NCI-H82 treated with DMSO at 0.1 percent for 48 hours (cell line): ENCODE data around the gene ELOVL5.
"Not testable (repeated sequence)": the region's sequence is repeated elsewhere in the genome, so short reads cannot be mapped to it uniquely, and the experiment has no call there.

Experiments used
- DNase-seq: peaks from one replicate; lab custom pipeline; 2025; ENCODE audit not compliant: unreplicated experiment; lab: John Stamatoyannopoulos, UW

The ELOVL5 gene

GRCh38 chr6:53359843-53360092, 11.0 kb upstream of the ELOVL5 start:
- DNase-seq: no peak

GRCh38 chr6:53359095-53359842, 10.5 kb upstream of the ELOVL5 start:
- peak; percentile 86 for DNase-seq

DNA sequence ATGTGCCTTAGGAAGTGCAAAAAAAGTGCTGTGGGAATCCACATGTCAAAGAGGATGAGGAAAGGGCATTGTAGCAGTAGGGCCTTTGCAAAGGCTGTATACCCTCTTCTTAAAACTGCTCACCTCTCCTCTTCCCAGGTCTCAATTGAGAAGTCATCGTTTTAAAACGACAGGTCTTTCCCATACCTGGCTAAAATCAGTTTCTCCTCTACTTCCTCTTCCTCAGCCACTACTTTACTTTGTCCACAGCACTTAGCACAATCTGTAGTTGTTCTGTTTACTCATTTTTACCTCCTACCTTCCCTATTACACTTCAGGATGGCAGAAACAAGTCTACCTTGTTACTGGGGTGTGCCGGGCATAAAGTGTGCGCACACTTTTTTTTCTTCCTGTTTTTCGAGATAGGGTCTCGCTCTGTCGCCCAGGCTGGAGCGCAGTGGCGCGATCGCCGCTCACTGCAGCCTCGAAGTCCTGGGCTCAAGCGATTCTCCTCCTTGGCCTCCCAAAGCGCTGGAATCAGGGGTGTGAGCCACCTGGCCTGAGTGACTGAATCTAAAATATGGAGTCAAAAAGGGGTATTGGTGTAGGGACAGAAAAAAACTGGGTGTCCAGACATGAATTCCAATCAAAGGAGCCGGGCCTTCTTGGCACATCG, 9.8 kb upstream of the ELOVL5 start:
- no peak for DNase-seq

DNA sequence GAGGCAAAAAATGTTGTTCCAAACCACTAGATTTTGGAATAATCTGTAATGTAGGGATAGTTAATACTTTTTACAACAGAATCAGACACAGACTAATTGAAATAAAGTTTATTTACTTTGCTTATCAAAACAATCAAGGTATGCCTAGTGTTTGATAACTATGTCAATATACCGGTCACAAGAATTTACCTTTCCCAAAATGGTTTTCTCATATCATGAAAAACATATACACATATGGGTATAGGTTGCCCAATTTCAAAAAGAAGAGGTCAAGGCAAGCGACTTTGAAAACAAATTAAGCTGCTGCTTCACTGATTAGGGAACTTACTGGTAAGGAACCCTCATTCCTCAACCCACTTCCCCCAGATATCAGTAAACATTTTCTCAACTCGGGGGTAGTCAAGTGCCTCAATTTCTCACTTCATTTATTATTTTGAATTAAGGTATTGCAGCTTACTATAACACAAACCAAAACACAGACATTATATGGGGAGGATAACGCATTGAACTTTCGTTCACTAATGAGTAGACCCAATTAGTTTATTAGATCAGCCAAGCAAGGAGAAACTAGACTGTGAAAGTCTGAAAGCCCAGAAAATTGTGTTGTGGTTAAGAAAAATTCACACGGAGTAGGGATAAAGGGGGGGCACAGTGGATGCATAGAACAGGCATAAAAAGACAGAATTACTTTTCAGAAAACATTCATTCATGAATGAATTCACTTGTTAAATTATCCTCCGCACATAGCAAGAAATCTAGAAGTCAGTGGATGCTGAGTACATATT, 9.0 kb upstream of the ELOVL5 start:
- DNase-seq: no peak

DNA sequence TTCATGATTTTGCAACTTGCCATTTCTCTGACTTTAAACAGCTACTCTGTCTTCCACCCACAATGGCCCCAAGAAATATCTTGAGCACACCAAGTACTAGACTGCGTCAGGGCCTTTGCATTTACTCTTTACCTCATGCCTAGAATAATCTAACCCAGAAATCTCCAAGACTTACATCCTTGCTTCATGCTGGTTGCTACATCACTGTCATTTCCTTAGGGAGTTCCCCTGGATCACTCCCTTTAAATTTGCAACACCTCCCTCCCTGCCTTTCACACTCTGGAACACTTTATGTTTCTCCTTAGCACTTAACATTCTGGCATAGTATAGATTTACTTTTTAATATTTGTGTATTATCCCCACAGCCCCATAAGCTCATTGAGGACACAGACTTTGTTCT, 4.9 kb upstream of the ELOVL5 start:
- DNase-seq: no peak

DNA sequence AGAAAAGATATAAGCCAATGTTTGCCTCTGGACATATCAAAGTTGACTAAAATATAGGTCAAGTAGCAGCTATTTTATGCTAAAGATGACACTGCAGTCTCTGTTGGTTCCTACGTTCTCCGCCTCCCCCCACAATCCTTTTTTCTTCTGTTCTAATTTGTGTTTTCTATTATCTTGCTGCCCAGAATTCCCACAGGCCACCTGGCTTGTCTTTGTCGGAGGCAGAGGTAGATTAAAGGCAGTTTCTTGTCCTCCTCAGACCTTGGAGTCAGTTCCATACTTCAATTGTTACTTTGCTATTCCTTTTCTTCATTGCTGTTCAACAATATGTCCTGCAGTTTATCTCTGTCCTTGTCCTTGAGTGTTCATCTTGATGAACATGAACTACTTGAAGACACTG, 3.6 kb upstream of the ELOVL5 start:
- no peak for DNase-seq

DNA sequence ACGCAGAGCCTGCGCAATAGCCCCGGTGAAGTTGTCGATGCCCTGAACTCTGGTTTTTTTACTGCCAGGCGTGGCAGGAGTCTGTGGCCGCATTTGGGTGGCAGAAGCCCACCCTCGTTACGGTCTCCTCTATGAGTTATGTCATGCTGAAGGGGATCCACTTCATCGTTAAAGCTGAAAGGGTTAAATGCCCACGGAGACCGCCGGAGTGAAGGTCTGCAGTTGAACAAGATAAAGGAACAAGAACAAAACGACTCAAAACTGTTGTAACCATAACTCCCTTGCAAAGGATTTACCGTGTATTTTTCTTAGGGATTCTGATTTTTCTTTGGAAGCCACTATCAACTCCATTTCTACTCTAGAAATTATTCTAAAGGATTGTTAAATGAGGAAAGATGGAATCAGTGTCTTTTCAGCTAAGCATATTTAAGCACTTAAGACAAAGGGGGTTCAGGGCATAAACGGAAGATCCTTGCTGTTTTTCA, 501 bp upstream of the ELOVL5 start:
- no peak for DNase-seq

DNA sequence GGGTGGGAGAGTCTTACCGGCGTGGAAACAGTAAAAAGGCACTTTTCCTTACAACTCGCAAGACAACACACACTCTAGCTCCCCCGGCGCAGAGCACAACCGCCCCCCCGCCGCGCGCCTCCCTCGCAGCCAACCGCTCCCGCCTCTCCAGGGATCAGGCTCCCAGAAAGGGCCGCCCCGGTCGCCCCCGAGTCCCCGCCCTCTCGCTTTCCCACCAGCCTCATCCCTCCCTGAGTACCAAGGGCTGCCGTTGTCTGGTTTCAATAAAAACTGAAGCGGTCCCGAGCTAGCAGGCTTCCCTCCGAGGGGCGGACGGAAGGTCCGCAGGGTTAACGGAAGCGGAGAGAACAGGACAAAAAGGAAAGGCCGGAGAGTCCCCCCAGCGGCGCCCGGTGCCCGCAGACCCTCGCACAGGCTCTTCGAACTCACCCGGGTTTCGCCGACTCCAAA, 804 bp downstream of the ELOVL5 start:
- DNase-seq: peak; percentile 60

DNA sequence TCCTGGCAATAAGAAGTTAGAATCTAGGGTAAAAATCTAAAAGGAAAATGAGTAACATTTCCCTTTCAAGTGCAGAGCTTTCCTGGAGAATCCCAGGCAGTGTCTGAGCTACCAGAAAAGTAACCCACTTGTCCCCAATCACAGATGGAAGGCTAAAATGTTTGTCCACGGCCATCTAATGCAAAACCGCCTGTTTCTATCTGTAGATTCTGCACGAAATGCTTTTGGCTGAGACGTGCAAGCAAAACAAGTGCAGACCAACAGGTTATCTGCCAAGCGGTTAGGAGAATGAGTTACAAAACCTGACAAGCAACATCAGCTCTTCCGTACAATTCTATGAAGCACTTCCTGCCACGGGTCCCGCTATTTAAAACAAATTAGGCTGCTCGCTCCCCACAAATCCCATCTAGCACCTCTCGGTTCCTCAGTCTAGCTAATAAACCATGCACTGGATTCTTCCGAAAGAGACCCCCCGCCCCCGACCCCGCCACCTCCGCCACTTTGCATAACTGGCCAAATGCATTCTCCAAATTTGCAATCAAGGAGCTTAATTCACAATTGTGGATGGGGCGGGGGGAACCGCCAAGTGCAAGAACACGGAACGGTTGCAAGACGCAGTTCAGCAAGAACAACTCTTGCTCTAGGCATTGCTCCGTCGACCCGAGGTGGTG, 1.4 kb downstream of the ELOVL5 start:
- DNase-seq: no peak

- not testable (repeated sequence) for DNase-seq
Observed at GRCh38 chr6:53346049-53346448, 2.7 kb downstream of the ELOVL5 start.

- no peak for DNase-seq
Observed at GRCh38 chr6:53344969-53345368, 3.8 kb downstream of the ELOVL5 start.

- no peak for DNase-seq
Observed at GRCh38 chr6:53343092-53343491, 5.7 kb downstream of the ELOVL5 start.

GRCh38 chr6:53342217-53342616, 6.5 kb downstream of the ELOVL5 start:
- DNase-seq: no peak

GRCh38 chr6:53340536-53340935, 8.2 kb downstream of the ELOVL5 start:
- no peak for DNase-seq

DNA sequence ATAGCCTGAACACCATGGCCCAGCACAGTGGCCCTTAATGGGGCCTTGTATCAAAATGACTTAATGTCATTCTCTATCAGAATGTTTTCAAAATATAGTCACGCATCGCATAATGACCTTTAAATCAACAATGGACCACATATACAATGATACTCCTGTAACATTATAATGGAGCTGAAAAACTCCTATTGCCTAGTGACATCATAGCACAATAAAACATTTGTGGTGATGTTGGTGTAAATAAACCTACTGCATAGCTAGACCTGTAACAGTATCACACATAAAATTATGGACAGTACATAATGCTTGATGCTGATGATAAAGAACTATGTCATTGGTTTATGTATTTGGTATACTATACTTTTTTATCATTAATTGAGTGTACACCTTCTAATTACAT, 9.3 kb downstream of the ELOVL5 start:
- DNase-seq: no peak

DNA sequence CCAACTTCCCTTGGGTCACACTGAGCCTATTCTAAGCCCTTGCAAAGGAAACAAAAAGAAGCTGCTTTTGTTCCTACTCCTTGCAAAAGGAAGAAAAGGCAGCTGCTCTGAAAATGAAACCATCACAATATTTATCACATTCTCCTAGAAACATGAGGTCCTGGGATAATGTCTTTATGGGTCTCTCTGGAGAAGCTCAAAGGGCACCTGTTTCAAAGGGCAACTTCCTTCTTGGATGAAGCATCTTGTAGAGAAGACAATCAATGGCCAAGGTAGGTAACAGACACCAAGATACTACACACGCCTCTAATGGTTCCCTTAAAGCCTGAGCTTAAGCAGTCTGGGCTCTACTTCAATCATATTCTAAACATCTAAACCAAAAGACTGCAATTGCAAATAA, 10.4 kb downstream of the ELOVL5 start:
- DNase-seq: no peak

- DNase-seq: no peak
Observed at GRCh38 chr6:53336070-53336469, 12.7 kb downstream of the ELOVL5 start.

- no peak for DNase-seq
Observed at GRCh38 chr6:53335224-53335994, 13.3 kb downstream of the ELOVL5 start.

DNA sequence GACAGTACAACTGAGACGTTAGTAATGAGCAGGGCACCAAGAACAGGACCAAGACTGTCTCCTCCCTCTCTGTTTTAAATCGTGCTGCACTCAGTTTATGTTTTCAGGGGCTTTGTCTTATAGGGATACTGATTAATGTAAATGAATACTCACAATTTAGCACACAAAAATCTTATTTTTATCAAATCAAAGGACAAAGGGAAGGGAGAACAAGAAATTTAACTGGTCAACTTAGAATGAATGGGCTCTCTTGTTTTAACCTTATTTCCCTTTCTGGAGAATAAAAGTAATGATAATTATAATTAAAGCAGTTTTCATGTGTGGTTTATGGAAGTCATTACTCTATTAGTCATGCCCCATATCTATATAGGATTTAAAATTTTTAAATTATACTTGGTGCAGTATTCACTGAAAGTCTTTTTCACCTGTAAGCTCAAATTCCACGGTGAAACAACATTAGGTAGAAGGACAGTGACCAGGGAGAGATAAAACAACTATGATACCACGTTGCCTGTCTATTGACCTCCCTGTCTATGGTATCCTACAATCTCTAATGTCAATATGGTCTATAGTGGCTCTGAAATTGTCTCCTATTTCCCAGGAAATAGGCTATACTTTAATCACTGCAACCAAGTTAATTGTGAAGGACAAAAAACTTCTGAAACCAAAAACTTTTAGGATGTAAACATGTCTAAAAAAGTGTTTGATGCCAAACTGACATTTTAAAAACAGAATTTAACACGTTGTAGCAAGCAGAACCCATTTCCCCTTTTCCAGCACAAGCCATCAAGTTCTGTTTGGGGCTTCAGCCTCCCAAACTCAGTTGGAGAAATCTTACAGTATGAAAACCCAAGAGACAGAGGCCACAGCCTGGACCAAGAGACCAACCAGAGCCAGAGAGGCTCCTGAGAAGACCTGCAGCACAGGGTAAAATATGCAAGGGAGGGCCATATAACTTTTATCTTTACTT, 15.0 kb downstream of the ELOVL5 start:
- DNase-seq: no peak

DNA sequence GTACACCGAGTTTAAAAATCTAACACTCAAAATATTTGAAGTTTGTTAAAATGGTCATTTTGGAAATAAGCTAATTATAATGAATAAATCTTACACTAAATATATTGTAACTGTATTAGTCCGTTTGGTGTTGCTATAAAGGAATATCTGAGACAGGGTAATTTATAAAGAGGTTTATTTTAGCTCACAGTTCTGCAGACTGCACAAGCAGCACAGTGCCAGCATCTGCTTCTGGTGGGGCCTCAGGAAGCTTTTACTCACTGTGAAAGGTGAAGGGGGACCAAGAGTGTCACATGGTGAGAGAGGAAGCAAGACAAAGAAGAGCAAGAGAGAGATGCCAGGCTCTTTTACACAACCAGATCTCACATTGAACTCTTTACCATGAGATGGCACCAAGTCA, 17.1 kb downstream of the ELOVL5 start:
- no peak for DNase-seq
